RWPE1 (cell line): ENCODE data around the gene NPR3.
A peak's percentile ranks its signal among the peaks of the same experiment; 100 is the strongest.

ENCODE experiments used
- CTCF ChIA-PET: fragments of 350-600 bp; sonication (Branson Sonifier 250); formaldehyde crosslinking; extraction: SDS; loops from one replicate; lab custom pipeline; 2021; lab: Yijun Ruan, JAX
- POLR2A ChIA-PET: fragments of 400-600 bp; formaldehyde crosslinking; extraction: SDS; loops from one replicate; lab custom pipeline; 2020; ENCODE audit warnings: antibody characterized with exemption; ENCODE audit not compliant: low non-redundant PET; lab: Yijun Ruan, JAX
- DNase-seq: peaks from one replicate; pipeline ENCODE4 v3.0.0; 2012; ENCODE audit warnings: low spot score
- H3K27ac ChIP-seq: fragments of 450-650 bp; 2 replicates; pipeline ENCODE4 v1.5.1; 2017
- TF ChIP-seq, protein P1 (sequence below): fragments of 450-650 bp; conservative IDR thresholded peaks from 2 replicates; pipeline ENCODE4 v1.5.1; 2017; ENCODE audit warnings: low read depth, mild to moderate bottlenecking

NPR3 gene

DNA sequence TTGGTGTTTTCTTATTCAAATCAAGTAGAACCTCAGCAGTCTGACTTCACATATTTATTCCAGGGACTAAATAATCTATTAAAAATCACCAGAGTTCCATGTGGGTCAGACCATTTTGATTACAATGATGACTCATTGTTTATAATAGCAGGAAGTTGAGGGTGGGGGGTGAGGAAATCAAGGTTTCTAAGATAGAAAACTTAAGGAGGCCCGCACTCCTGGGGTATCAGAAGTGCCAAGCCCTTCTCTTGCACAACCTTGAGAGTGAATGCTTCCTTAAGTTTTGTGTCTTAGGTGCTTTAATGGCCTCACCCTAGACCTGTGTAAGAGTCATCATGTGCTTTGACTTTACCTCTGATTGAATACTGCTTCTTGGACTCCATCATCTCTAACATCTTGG lies 31.9 kb upstream of the NPR3 start:
- peak; percentile 24 for DNase-seq
- ChIA-PET POLR2A (no interaction called here), CTCF (interaction anchor here (0.7 kb wide), 1 partner anchor 550 kb away, joined by 3 read pairs; no protein-coding TSS in a partner anchor)
- no peak overlapping the region for H3K27ac ChIP-seq
- TF ChIP-seq, protein P1, sequence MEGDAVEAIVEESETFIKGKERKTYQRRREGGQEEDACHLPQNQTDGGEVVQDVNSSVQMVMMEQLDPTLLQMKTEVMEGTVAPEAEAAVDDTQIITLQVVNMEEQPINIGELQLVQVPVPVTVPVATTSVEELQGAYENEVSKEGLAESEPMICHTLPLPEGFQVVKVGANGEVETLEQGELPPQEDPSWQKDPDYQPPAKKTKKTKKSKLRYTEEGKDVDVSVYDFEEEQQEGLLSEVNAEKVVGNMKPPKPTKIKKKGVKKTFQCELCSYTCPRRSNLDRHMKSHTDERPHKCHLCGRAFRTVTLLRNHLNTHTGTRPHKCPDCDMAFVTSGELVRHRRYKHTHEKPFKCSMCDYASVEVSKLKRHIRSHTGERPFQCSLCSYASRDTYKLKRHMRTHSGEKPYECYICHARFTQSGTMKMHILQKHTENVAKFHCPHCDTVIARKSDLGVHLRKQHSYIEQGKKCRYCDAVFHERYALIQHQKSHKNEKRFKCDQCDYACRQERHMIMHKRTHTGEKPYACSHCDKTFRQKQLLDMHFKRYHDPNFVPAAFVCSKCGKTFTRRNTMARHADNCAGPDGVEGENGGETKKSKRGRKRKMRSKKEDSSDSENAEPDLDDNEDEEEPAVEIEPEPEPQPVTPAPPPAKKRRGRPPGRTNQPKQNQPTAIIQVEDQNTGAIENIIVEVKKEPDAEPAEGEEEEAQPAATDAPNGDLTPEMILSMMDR, result no peak

GRCh38 chr5:32680183-32680582 lies 30.9 kb upstream of the NPR3 start:
- H3K27ac ChIP-seq, result no peak overlapping the region
- POLR2A ChIA-PET, result no interaction called here
- TF ChIP-seq, protein P1, result no peak
- CTCF ChIA-PET, result no interaction called here
- DNase-seq, result no peak

DNA sequence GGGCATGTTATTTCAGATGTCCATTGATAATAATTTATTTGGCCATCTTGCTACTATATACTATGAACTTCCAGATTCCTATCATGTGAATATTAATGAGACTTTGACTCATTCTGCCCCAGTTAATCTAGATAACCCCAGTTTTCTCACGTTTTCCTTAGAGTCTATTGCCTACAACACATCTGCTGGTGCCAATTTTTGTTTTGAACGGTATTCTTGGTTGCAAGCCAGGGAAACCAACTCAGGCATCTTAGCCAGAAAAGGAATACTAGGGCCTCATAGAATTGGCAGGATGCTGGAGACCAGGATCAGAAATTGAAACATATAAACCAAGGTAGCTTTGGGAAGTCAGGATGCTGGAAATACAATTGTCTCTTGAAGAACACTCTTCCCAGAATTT lies 28.0 kb upstream of the NPR3 start:
- CTCF ChIA-PET, result no interaction called here
- POLR2A ChIA-PET, result no interaction called here
- TF ChIP-seq, protein P1, result no peak
- no peak for DNase-seq
- no peak overlapping the region for H3K27ac ChIP-seq

DNA sequence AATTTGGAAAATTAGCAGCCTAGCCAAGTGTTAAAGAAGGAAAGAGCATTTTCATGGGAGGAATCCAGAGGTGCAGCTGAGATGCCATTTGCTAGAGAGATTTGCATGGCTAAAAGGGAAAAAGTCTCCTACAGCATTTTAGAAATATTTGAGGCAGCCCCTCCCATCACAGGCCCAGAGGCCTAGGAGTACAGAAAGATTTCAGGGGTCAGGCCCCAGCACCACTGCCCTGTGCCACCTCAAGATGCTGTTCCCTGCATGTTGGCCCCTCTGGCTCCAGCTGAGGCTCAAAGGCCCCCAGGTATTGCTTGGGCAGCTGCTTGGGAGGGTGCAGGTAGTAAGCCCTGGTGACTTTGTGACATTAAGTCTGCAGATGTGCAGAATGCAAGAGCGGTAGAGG lies 26.9 kb upstream of the NPR3 start:
- POLR2A ChIA-PET, result no interaction called here

DNA sequence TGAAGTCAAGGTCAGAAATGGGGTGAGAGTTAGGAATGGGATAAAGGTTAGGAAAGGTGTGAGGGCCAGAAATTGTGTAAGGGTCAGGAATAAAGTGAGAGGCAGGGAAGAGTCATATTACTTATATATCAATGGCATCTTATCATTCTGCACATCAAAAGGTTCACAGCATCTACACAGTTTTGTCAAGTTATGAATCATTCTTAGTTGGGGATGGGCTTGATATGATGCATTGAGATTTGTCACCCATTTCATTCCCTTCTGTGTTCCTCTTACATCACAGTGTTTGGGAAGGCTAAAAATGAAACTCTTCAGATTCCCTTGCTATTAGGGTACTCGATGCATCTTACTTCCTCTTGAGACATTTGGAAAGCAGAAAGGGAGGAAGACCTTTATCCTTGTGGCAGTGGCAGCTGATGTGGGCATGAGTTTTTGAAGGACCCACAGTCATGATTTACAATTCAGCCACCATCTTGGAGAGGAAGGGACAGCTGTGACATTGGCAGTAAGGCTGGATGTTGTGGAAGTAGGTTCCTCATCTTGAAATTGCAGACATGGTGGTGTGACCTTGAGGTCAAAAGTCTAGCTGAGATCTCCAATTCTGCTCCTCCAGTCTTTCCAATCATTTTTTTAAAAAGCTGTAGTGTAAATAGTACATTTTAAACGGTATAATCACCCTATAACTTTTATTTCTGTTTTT lies 24.2 kb upstream of the NPR3 start:
- TF ChIP-seq, protein P1, result no peak
- ChIA-PET POLR2A (no interaction called here), CTCF (interaction anchor here (0.6 kb wide), 1 partner anchor 567 kb away, joined by 4 read pairs; no protein-coding TSS in a partner anchor)
- H3K27ac ChIP-seq, result no peak overlapping the region
- no peak for DNase-seq

More for the DNA sequence above, 26.9 kb upstream of the NPR3 start:
- CTCF ChIA-PET, result interaction anchor here (0.6 to 0.8 kb wide), 2 partner anchors 14 to 161 kb away, joined by 3 to 4 read pairs; no protein-coding TSS in a partner anchor
- no peak for DNase-seq
- no peak overlapping the region for H3K27ac ChIP-seq
- TF ChIP-seq, protein P1, result no peak

GRCh38 chr5:32687499-32687831 lies 23.7 kb upstream of the NPR3 start:
- TF ChIP-seq, protein P1, result no peak
- H3K27ac ChIP-seq, result no peak overlapping the region
- ChIA-PET POLR2A (no interaction called here), CTCF (interaction anchor here (0.6 kb wide), 1 partner anchor 567 kb away, joined by 4 read pairs; no protein-coding TSS in a partner anchor)
- DNase-seq, result no peak
